Measurements from ENCODE around the gene PICK1. TPM values are rescaled to one million over a fixed set of nuclear protein-coding genes. Genes with fewer than 3 reads are reported as not detected.
A peak's percentile ranks its signal among the peaks of the same experiment; 100 is the strongest.

The PICK1 gene
- total RNA-seq, 4 donors from 2014 or later: 36.7 to 72.0 (median 61.5) TPM

DNA sequence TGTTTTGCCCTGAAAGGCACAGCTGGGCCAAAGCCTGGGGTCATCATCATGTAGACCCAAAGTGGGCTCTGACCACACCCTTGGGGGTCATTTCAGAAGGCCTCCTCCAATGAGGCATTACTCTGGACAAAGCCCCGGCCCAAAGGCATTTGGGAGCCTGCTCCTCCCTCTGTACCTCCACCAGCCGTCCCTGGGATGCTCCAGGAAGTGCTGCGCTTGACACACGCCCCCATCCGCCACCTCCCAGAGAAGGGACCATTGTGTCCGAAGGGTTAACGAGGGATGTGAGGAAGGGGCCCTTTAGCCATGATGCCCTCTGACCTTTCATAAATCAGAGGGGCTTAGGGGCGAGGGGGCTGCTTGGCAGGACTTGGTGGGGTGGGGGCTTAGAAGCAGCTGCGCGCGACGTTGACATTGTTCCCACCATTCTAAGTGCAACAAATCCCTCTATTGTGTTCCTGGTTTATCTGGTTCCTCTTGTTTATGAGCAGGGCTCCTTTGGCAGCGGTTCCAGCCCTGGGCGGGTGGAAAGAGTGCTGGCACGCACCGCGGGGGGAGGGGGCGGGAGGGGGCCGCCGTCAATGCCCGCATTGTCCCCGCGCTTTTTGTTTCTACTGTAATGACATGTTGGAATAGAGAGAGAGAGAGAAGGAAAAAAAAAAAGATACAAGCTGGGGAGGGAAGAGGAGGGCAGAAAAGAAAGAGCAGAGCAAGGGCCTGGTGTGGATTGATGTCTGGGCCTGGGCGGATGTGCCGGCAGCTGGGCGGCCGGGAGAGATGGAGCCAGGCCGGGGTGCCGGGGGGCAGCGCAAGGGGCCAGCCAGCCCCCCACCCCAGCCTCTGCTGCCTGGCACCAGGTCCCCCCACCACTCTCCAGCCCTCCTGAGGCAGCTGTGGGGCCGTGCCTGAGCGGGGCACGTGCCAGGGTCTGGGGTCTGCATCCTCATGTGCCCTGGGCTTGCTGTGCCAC is 40.7 kb upstream of the PICK1 start:
- Histone ChIP-seq H3K36me3 (no peaks in the 10 kb centered on the region), H3K9me3 (no peaks in the 10 kb centered on the region), H3K27ac (peak overlapping the region; percentile 90), H3K4me1 (peaks cover 36% of the 10 kb centered on the region), H3K27me3 (no peaks in the 10 kb centered on the region), H3K4me3 (peak overlapping the region; percentile 32)
- no peak for DNase-seq (ENCODE audit: low spot score in 2 of 2)
- TF ChIP-seq, protein P1, sequence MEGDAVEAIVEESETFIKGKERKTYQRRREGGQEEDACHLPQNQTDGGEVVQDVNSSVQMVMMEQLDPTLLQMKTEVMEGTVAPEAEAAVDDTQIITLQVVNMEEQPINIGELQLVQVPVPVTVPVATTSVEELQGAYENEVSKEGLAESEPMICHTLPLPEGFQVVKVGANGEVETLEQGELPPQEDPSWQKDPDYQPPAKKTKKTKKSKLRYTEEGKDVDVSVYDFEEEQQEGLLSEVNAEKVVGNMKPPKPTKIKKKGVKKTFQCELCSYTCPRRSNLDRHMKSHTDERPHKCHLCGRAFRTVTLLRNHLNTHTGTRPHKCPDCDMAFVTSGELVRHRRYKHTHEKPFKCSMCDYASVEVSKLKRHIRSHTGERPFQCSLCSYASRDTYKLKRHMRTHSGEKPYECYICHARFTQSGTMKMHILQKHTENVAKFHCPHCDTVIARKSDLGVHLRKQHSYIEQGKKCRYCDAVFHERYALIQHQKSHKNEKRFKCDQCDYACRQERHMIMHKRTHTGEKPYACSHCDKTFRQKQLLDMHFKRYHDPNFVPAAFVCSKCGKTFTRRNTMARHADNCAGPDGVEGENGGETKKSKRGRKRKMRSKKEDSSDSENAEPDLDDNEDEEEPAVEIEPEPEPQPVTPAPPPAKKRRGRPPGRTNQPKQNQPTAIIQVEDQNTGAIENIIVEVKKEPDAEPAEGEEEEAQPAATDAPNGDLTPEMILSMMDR (IDR thresholded peaks at IDR 0.05): no peak
- no peak for TF ChIP-seq POLR2AphosphoS5 (IDR thresholded peaks at IDR 0.05)
- TF ChIP-seq EP300 (IDR thresholded peaks at IDR 0.05): no peak
- no peak for TF ChIP-seq POLR2A (IDR thresholded peaks at IDR 0.05)
- WGBS: 26% methylated on average over 23 of the region's 33 CpGs

- Histone ChIP-seq H3K27me3 (no peaks in the 10 kb centered on the region), H3K4me3 (no peak overlapping the region), H3K4me1 (peaks cover 36% of the 10 kb centered on the region), H3K27ac (peak overlapping the region; percentile 90), H3K9me3 (no peaks in the 10 kb centered on the region), H3K36me3 (no peaks in the 10 kb centered on the region)
- 7% methylated on average over 3 of the region's 7 CpGs for WGBS
- peak; percentile 91 to 93 for DNase-seq (ENCODE audit: low spot score in 2 of 2)
- TF ChIP-seq POLR2AphosphoS5 (IDR thresholded peaks at IDR 0.05) (no peak), POLR2A (IDR thresholded peaks at IDR 0.05) (no peak), EP300 (IDR thresholded peaks at IDR 0.05) (no peak)
- TF ChIP-seq, protein P1 (IDR thresholded peaks at IDR 0.05): no peak
Measured at GRCh38 chr22:38017272-38017920, 39.8 kb upstream of the PICK1 start.

GRCh38 chr22:38017939-38018885 is 39.0 kb upstream of the PICK1 start:
- no peak for DNase-seq (ENCODE audit: low spot score in 2 of 2)
- Histone ChIP-seq H3K9me3 (no peaks in the 10 kb centered on the region), H3K4me1 (peaks cover 36% of the 10 kb centered on the region), H3K36me3 (no peaks in the 10 kb centered on the region), H3K27me3 (no peaks in the 10 kb centered on the region), H3K27ac (peak overlapping the region; percentile 90), H3K4me3 (no peak overlapping the region)
- 77% methylated on average over 12 of the region's 12 CpGs for WGBS
- TF ChIP-seq POLR2A (IDR thresholded peaks at IDR 0.05): no peak
- no peak for TF ChIP-seq EP300 (IDR thresholded peaks at IDR 0.05)

DNA sequence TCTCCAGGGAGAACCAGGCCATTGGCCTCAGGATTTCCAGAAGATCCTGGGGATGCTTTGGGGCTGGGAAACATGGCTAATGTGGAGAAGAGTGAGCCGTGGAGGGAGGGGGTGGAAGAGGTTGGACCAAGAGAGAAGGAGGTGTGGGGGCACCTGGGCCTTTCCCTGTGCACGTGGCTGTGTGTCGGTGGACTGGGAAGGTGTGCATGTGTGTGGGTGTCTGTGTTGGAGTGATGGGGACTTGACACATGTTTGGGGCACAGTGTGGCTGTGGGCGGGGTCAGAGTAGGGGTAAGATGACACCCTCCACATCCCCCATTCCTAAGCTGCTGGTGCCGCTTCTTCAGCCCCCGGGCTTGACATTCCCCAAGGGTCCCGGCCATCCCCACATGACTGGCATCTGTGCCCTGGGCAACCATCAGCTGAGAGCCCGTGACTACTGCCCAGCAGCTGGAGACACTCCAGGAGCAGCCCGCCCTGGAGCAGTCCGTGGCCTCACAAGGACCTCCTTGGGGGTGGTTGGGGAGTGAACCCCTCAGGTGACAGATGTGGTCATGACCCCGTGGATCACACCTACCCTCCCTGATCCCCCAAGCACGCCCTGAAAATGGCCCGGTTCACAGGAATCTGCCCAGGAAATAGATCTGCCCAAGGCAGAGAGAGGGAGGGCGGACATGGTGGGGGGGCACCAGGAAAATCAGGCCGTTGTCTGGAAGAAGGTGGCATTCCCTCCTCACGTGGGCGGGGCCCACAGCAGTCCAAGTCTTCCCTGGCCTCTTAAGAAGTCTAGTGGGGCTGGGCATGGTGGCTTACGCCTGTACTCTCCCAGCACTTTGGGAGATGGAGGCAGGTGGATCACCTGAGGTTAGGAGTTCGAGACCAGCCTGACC is 38.0 kb upstream of the PICK1 start:
- Histone ChIP-seq H3K9me3 (no peaks in the 10 kb centered on the region), H3K27me3 (no peaks in the 10 kb centered on the region), H3K4me1 (peaks cover 36% of the 10 kb centered on the region), H3K27ac (peak overlapping the region; percentile 21), H3K36me3 (no peaks in the 10 kb centered on the region), H3K4me3 (no peak overlapping the region)
- DNase-seq (ENCODE audit: low spot score in 2 of 2): no peak
- TF ChIP-seq EP300 (IDR thresholded peaks at IDR 0.05): no peak
- no peak for TF ChIP-seq POLR2AphosphoS5 (IDR thresholded peaks at IDR 0.05)
- TF ChIP-seq POLR2A (IDR thresholded peaks at IDR 0.05): no peak
- TF ChIP-seq, protein P1 (IDR thresholded peaks at IDR 0.05): no peak
- 82% methylated on average over 16 of the region's 19 CpGs for WGBS
